Measurements from ENCODE around the gene F11R. TPM values are rescaled to one million over a fixed set of nuclear protein-coding genes. Genes with fewer than 3 reads are reported as not detected.

Gene F11R
- total and polyA plus RNA-seq, 2 of the 13 experiments (the other 11 are each of a cell fraction or from before 2014, with no cell fraction given): 95.8 to 105 TPM

GRCh38 chr1:160978510-160978927 lies 42.4 kb downstream of the F11R start (continued):
- TF ChIP-seq NR2F6 (IDR thresholded peaks at IDR 0.05): peak; percentile 55
- 0 out of 2 replicates have a peak, but pooled peaks have one; percentile 8 for TF ChIP-seq NR2F6 (CRISPR knock-in tag; IDR thresholded peaks at IDR 0.05)
- TF ChIP-seq ARNTL (CRISPR knock-in tag; IDR thresholded peaks at IDR 0.05): no peak
- no peak for TF ChIP-seq FOXP1 (IDR thresholded peaks at IDR 0.05)
- TF ChIP-seq FOXP1 (CRISPR knock-in tag; IDR thresholded peaks at IDR 0.05): 0 out of 2 replicates have a peak, but pooled peaks have one; percentile 19
- no peak for TF ChIP-seq SOX13 (IDR thresholded peaks at IDR 0.05)
- TF ChIP-seq SOX13 (CRISPR knock-in tag; conservative IDR thresholded peaks at IDR 0.05 in 1 of 2, IDR thresholded peaks at IDR 0.05 in 1 of 2): peak in 1 of 2 experiments; percentile 71; a peak in 2 of 4 replicates
- TF ChIP-seq MIER3 (CRISPR knock-in tag; IDR thresholded peaks at IDR 0.05; ENCODE audit: borderline replicate concordance): no peak; the same call in 1 of the 2 replicates
- peak in 1 of 2 experiments; percentile 63; a peak in 1 of 4 replicates for TF ChIP-seq EP300 (IDR thresholded peaks at IDR 0.05; ENCODE audit: low read depth in 2 of 2, low read length in 2 of 2)
- TF ChIP-seq EP300 (CRISPR knock-in tag; IDR thresholded peaks at IDR 0.05; ENCODE audit: borderline replicate concordance): no peak
- peak; percentile 79 for TF ChIP-seq GFI1 (CRISPR knock-in tag; IDR thresholded peaks at IDR 0.05; ENCODE audit: borderline replicate concordance)
- TF ChIP-seq TERF1 (CRISPR knock-in tag; IDR thresholded peaks at IDR 0.05): no peak
- peak; percentile 61; the same call in 1 of the 2 replicates for TF ChIP-seq ZNF609 (CRISPR knock-in tag; IDR thresholded peaks at IDR 0.05; ENCODE audit: borderline replicate concordance)
- peak; percentile 23; the same call in 1 of the 2 replicates for TF ChIP-seq HDAC1 (CRISPR knock-in tag; IDR thresholded peaks at IDR 0.05)
- peak; percentile 56 for TF ChIP-seq HHEX (CRISPR knock-in tag; IDR thresholded peaks at IDR 0.05)
- peak; percentile 49 for TF ChIP-seq ZMYM4 (CRISPR knock-in tag; IDR thresholded peaks at IDR 0.05)
- TF ChIP-seq HNF4A (CRISPR knock-in tag; IDR thresholded peaks at IDR 0.05): peak; percentile 47
- TF ChIP-seq GATAD2A (CRISPR knock-in tag; IDR thresholded peaks at IDR 0.05): 0 out of 2 replicates have a peak, but pooled peaks have one; percentile 24
- peak; percentile 75; the same call in 1 of the 2 replicates for TF ChIP-seq PITX1 (CRISPR knock-in tag; IDR thresholded peaks at IDR 0.05)
- TF ChIP-seq PRPF4 (IDR thresholded peaks at IDR 0.05; ENCODE audit: low read depth, low read length, poor library complexity, severe bottlenecking): no peak
- peak; percentile 89 for TF ChIP-seq ZNF263 (CRISPR knock-in tag; IDR thresholded peaks at IDR 0.05)
- TF ChIP-seq RXRA (CRISPR knock-in tag; IDR thresholded peaks at IDR 0.05): peak; percentile 62; the same call in 1 of the 2 replicates
- peak; percentile 51 for TF ChIP-seq FOXA3 (CRISPR knock-in tag; IDR thresholded peaks at IDR 0.05)

Measured in HepG2 (cell line).